LNCAP (cell line): ENCODE results near the gene GUCA1A.

ENCODE experiments used
- TF ChIP-seq, protein P1 (sequence below): fragments of 450-650 bp; IDR thresholded peaks from 2 replicates; pipeline ENCODE4 v1.5.1; 2017; ENCODE audit warnings: mild to moderate bottlenecking

GUCA1A gene

DNA sequence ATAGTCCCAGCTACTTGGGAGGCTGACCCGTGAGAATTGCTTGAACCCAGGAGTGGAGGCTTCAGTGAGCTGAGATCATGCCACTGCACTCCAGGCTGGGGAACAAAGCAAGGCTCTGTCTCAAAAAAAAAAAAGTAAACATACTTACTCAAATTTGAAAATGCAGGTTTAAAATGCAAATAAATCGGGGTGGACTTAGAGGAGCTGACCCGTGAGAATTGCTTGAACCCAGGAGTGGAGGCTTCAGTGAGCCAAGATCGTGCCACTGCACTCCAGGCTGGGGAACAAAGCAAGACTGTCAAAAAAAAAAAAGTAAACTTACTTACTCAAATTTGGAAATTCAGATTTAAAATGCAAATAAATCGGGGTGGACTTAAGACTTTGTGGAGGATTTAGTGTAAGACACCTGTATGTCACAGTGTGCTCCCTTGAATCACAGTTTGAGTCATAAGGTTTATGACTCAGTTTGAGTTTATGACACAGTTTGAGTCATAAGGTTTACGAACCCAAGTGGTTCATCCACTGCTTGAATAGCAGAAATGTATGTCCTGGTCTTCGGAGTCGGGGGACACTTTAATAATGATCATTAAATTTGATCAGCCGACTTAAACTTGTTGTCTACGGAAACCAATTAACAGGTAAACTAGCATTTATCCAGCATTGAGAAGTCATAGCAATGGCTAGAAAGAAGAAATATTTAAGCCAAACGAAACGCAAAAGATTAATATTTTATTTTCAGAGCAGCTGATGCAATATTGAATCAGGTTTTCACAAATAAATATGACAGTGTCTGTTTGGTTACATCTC is 51.3 kb downstream of the GUCA1A start:
- TF ChIP-seq, protein P1, sequence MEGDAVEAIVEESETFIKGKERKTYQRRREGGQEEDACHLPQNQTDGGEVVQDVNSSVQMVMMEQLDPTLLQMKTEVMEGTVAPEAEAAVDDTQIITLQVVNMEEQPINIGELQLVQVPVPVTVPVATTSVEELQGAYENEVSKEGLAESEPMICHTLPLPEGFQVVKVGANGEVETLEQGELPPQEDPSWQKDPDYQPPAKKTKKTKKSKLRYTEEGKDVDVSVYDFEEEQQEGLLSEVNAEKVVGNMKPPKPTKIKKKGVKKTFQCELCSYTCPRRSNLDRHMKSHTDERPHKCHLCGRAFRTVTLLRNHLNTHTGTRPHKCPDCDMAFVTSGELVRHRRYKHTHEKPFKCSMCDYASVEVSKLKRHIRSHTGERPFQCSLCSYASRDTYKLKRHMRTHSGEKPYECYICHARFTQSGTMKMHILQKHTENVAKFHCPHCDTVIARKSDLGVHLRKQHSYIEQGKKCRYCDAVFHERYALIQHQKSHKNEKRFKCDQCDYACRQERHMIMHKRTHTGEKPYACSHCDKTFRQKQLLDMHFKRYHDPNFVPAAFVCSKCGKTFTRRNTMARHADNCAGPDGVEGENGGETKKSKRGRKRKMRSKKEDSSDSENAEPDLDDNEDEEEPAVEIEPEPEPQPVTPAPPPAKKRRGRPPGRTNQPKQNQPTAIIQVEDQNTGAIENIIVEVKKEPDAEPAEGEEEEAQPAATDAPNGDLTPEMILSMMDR, result no peak

DNA sequence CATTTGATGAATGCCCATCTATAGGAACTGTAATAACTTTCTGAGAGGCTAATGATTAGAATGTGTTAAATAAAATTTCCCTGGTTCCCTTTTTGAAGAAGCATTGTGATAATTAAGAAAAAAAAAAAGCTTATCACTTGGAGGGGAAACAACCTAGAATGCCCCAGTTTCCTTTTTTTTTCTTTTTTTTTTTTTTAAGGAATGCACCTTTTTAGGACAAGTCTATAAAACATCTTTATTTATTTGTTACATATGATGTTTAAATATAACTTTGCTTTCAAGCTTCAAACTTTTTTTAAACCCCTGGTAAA is 51.8 kb downstream of the GUCA1A start:
- TF ChIP-seq, protein P1, result no peak

DNA sequence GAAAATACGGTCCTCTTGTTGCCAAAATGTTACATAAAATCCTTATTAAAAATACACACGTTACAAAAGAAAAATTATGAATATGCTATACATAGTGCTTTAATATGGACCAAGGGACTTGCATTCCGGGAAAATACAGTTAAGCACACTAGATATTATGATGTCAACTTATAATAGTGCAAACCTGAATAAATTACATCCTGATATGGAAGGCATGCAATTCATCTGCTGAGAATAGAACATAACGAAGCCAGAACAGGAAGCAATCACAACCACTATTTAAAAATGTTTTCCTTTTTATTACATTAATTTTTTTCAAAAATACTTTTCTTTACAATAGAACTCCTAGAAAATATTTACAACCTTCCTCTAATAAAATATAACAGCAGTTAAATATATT is 52.3 kb downstream of the GUCA1A start:
- TF ChIP-seq, protein P1, result no peak

DNA sequence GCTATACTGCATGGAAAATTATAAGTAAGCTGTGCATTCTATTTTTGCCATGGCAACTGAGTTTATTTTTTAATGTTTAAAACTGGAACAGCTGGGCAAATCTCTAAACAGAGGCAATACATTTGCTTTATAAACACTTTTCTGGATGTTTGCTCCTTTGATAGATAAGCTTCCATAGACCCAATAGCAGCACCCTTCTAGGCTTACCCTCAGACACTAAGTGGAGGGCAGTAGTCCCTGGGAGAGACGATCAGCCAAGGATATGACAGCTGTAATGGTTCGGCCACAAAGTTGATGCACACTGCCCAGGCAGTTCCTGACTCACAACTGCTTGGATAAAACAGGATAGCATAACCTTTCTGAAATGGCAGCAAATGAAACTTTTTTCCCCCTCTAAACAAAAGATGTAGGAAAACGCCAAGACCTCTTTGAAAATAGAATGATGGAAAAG is 53.0 kb downstream of the GUCA1A start:
- TF ChIP-seq, protein P1, result no peak

DNA sequence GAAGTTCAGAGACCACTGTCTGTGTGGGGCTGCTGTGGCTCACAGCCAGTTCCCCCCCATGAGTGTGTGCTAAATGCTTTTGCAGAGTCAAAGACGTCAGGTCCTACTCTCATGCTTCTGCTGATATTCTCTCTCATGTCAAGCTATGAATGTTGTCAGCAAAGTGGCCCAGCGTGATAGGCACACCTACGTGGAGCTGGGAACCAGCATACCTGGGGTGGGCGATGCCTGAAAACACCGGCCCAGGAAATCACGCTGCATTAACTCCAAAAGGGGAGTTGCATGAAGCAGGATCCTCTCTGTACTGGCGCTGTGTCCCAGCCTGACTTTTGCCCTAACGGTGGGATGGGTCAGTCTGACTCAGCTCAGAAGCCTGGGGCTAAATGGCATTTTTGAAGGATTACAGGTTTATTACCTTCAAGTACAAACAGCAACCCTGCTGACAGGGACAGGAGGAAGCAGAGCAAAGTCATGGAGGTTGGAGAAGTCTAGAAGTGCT is 53.5 kb downstream of the GUCA1A start:
- TF ChIP-seq, protein P1, result no peak

DNA sequence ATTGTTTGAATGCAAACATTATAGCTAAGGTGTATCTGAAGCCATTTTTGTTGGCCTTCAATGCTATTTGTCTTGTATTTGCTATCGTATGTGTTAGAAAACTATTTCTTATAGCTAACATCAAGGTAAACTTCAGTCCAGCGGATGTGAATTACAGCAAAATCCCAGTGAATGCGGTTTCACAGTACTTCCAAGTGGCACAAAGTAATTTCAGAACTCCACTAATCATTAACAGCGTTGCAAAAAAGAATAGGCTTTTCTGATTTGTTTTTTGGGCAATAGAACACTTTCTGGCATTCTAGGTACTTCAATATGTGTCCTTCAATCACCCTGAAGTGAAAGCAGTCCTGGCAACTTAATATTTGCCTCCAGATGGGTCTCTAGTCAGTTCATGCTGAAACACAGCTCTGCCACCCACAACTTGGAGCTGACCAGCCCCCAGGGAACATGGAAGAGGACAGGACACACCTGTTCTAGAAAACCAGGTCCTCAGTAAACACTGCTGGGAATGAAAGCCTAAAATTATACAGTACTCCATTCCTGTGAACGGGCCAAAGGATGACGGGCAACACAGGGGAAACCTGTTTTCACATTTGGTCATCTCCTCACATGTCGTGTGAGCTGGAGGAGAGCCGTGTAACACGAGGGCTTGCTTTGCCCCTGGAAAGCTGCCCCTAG is 54.1 kb downstream of the GUCA1A start:
- TF ChIP-seq, protein P1, result no peak

DNA sequence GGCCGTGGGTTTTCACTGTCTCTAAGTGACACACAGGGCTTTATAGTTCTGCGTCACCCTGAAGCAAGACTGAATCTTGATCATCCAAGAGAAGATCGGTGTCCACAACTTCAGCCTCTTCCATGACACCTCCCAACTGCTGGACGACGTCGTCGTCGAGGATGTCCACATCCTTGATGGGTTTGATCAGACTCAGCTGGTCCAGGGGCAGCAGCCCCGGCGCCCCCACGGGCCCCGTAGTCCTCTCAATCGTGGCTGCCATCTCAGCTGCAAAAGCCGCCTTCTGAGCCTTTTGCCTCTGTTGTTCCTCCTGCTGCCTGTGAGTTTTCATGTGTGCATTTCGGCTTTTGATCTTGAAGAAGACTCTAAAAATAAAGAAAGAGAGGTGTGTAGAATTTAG is 55.1 kb downstream of the GUCA1A start:
- TF ChIP-seq, protein P1, result no peak
